ENCODE data around the gene GON7.

The GON7 gene

DNA sequence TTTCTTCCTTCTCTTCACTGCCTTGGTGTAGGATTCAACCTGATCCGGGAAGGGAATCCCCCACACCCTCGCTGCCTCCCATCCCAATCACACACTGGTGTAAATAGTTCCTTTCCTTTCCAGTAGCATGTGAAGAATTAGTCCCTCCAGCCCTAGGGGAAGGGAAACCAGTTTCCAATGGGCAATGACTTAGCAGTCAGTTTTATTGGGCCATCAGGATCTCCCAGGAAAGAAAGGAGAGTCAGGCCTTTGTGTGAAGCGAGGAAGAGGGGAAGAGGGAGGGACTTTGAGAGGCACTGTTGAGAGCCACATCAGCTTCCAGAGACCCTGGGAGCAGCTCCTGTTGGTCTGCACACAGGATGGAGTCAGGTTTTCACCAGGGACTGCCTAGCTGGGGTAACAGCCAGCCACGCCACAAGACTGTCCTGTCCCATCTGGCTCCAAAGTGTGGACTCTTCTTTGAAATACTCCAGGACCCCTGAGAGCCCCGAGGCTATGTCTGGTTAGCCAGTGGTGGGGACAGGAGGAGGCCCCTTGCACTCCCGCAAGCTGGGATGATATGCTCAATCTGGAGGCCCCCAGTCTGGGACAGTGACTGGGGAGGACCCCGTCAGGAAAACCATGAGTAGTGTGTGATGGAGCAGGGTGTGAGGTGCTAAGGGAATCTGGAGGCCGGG, 50.0 kb downstream of the GON7 start:
- no peak for DNase-seq (ENCODE audit: low spot score)

DNA sequence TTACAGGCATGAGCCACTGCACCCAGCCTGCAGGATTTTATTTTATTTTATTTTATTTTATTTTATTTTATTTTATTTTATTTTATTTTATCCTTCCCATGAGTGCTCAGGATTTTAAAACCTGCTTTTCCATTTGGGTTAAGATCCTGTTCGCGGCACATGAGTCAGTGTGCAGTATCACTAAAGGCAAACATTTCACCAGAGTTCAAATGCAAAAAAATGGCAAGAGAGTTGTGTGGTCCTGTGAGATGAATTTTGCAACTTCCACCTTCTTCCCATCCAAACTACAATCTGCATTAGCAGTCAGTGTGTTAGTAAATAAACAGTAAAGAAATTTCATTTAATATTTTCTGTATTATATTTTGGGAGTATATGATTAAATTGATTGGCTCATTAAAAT, 51.2 kb downstream of the GON7 start:
- no peak for DNase-seq (ENCODE audit: low spot score)

DNA sequence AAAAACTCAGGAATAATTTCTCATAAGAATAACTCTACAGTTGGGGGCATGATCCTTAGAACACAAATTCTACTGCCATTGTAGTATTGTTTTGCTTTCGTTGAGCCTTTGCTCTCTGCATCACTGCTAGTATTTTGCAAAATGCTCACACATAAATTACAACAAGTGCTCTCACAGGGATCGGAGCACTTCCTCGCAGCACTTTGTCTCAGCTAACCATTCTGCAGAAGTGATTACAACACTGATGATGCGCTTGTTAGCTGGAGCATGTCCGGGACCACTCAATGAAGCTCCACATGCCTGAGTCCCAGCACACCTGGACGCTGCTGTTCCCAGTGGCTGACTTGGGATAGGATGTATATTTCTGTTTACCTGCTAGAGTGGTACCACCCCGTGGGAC, 53.7 kb downstream of the GON7 start:
- DNase-seq (ENCODE audit: low spot score): no peak

All from LoVo (cell line).